SU-DHL-6 (cell line): ENCODE results near the gene CLCA2.

Experiments
- EZH2phosphoT487 ChIP-seq: fragments of 200-600 bp; sonication (generic), shearing (Covaris generic); conservative IDR thresholded peaks from 2 replicates; pipeline ENCODE4 v1.6.1; 2018; ENCODE audit warnings: mild to moderate bottlenecking, antibody characterized with exemption, low read length, moderate library complexity, mixed read lengths
- TF ChIP-seq, protein P1 (sequence below): fragments of 200-600 bp; sonication (generic); IDR thresholded peaks from one replicate; pipeline ENCODE4 v1.5.1; 2017; ENCODE audit warnings: antibody characterized with exemption, mild to moderate bottlenecking, low read length, moderate library complexity; ENCODE audit not compliant: insufficient read depth, poor library complexity, severe bottlenecking

DNA sequence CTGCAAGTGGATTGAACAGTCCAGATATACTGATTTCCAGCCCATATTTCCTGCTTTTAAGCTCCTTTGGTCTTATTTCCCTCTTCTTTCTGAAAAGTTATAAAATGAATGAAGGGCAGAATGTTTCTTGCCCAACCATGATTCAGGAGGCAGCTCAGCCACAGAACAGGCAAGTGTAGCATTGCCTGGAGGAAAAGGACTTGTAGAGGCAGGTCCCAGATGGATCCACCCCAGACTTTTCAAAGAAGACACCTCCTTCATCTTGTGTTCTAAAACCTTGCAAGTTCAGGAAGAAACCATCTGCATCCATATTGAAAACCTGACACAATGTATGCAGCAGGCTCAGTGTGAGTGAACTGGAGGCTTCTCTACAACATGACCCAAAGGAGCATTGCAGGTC is at the start of gene CLCA2:
- TF ChIP-seq, protein P1, sequence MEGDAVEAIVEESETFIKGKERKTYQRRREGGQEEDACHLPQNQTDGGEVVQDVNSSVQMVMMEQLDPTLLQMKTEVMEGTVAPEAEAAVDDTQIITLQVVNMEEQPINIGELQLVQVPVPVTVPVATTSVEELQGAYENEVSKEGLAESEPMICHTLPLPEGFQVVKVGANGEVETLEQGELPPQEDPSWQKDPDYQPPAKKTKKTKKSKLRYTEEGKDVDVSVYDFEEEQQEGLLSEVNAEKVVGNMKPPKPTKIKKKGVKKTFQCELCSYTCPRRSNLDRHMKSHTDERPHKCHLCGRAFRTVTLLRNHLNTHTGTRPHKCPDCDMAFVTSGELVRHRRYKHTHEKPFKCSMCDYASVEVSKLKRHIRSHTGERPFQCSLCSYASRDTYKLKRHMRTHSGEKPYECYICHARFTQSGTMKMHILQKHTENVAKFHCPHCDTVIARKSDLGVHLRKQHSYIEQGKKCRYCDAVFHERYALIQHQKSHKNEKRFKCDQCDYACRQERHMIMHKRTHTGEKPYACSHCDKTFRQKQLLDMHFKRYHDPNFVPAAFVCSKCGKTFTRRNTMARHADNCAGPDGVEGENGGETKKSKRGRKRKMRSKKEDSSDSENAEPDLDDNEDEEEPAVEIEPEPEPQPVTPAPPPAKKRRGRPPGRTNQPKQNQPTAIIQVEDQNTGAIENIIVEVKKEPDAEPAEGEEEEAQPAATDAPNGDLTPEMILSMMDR: no peak
- TF ChIP-seq EZH2phosphoT487: no peak
